ENCODE results near the gene CTRB1. TPM values are rescaled to one million over a fixed set of nuclear protein-coding genes. Genes with fewer than 3 reads are reported as not detected.

Gene CTRB1
- total and polyA plus RNA-seq, 2 of the 8 experiments (the other 6 are each of a cell fraction or from before 2014, with no cell fraction given) = not detected

DNA sequence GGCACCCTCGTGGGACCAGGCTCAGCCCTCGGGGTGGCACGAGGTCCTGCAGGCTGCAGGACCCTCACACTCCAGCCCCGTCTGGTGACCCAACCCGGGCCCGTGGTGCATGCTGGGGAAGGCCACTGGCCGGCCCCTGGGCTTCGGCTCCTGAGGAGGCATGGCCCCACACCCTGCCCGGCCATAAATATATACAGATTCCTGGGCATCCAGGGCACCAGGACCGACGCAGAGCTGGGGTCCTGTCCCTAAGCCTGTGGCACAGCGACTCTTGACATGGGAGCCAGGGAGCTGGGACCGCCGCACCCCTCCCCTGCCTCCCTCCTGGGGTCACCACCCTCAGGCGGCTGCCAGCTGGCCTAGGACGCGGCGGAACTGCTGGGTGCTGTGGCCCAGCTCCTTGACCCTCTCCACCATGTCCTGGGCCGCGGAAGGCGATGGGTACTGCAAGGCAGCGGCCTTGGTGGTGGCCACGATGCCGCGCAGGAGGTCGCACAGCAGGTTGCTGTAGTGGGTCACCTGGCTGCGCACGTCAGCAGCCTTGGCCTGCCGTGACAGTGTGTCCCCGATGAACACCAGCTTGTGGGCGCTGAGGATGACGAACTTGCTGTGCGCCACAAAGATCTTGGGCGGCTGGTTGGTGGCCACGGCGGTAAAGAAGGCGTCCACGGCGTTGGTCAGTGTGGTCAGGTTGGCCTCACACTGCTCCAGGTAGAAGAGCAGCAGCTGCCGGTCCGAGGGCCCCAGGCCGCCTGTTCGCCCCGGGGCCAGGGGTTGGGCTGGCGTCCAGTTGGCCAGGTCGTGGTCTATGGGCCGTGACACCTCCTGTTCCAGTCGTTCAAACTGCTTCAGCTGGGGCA lies 10.6 kb downstream of the CTRB1 start (continued):
- TF ChIP-seq, protein P1, sequence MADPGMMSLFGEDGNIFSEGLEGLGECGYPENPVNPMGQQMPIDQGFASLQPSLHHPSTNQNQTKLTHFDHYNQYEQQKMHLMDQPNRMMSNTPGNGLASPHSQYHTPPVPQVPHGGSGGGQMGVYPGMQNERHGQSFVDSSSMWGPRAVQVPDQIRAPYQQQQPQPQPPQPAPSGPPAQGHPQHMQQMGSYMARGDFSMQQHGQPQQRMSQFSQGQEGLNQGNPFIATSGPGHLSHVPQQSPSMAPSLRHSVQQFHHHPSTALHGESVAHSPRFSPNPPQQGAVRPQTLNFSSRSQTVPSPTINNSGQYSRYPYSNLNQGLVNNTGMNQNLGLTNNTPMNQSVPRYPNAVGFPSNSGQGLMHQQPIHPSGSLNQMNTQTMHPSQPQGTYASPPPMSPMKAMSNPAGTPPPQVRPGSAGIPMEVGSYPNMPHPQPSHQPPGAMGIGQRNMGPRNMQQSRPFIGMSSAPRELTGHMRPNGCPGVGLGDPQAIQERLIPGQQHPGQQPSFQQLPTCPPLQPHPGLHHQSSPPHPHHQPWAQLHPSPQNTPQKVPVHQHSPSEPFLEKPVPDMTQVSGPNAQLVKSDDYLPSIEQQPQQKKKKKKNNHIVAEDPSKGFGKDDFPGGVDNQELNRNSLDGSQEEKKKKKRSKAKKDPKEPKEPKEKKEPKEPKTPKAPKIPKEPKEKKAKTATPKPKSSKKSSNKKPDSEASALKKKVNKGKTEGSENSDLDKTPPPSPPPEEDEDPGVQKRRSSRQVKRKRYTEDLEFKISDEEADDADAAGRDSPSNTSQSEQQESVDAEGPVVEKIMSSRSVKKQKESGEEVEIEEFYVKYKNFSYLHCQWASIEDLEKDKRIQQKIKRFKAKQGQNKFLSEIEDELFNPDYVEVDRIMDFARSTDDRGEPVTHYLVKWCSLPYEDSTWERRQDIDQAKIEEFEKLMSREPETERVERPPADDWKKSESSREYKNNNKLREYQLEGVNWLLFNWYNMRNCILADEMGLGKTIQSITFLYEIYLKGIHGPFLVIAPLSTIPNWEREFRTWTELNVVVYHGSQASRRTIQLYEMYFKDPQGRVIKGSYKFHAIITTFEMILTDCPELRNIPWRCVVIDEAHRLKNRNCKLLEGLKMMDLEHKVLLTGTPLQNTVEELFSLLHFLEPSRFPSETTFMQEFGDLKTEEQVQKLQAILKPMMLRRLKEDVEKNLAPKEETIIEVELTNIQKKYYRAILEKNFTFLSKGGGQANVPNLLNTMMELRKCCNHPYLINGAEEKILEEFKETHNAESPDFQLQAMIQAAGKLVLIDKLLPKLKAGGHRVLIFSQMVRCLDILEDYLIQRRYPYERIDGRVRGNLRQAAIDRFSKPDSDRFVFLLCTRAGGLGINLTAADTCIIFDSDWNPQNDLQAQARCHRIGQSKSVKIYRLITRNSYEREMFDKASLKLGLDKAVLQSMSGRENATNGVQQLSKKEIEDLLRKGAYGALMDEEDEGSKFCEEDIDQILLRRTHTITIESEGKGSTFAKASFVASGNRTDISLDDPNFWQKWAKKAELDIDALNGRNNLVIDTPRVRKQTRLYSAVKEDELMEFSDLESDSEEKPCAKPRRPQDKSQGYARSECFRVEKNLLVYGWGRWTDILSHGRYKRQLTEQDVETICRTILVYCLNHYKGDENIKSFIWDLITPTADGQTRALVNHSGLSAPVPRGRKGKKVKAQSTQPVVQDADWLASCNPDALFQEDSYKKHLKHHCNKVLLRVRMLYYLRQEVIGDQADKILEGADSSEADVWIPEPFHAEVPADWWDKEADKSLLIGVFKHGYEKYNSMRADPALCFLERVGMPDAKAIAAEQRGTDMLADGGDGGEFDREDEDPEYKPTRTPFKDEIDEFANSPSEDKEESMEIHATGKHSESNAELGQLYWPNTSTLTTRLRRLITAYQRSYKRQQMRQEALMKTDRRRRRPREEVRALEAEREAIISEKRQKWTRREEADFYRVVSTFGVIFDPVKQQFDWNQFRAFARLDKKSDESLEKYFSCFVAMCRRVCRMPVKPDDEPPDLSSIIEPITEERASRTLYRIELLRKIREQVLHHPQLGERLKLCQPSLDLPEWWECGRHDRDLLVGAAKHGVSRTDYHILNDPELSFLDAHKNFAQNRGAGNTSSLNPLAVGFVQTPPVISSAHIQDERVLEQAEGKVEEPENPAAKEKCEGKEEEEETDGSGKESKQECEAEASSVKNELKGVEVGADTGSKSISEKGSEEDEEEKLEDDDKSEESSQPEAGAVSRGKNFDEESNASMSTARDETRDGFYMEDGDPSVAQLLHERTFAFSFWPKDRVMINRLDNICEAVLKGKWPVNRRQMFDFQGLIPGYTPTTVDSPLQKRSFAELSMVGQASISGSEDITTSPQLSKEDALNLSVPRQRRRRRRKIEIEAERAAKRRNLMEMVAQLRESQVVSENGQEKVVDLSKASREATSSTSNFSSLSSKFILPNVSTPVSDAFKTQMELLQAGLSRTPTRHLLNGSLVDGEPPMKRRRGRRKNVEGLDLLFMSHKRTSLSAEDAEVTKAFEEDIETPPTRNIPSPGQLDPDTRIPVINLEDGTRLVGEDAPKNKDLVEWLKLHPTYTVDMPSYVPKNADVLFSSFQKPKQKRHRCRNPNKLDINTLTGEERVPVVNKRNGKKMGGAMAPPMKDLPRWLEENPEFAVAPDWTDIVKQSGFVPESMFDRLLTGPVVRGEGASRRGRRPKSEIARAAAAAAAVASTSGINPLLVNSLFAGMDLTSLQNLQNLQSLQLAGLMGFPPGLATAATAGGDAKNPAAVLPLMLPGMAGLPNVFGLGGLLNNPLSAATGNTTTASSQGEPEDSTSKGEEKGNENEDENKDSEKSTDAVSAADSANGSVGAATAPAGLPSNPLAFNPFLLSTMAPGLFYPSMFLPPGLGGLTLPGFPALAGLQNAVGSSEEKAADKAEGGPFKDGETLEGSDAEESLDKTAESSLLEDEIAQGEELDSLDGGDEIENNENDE (IDR thresholded peaks at IDR 0.05; ENCODE audit: insufficient replicate concordance, low read length) = no peak
- TF ChIP-seq, protein P2, sequence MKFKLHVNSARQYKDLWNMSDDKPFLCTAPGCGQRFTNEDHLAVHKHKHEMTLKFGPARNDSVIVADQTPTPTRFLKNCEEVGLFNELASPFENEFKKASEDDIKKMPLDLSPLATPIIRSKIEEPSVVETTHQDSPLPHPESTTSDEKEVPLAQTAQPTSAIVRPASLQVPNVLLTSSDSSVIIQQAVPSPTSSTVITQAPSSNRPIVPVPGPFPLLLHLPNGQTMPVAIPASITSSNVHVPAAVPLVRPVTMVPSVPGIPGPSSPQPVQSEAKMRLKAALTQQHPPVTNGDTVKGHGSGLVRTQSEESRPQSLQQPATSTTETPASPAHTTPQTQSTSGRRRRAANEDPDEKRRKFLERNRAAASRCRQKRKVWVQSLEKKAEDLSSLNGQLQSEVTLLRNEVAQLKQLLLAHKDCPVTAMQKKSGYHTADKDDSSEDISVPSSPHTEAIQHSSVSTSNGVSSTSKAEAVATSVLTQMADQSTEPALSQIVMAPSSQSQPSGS (IDR thresholded peaks at IDR 0.05; ENCODE audit: low read length) = no peak
- no peak for TF ChIP-seq HDAC6 (IDR thresholded peaks at IDR 0.05; ENCODE audit: low read depth, low read length)
- TF ChIP-seq CBX8 (IDR thresholded peaks at IDR 0.05; ENCODE audit: borderline replicate concordance, low read depth, low read length) = no peak
- no peak for TF ChIP-seq NANOG (IDR thresholded peaks at IDR 0.05; ENCODE audit: insufficient read depth, low read depth, low read length, poor library complexity, severe bottlenecking)
- TF ChIP-seq CEBPB (IDR thresholded peaks at IDR 0.05; ENCODE audit: low read depth, low read length) = no peak
- TF ChIP-seq POLR2AphosphoS5 (IDR thresholded peaks at IDR 0.05; ENCODE audit: low read depth, low read length) = no peak
- no peak for TF ChIP-seq TAF1 (IDR thresholded peaks at IDR 0.05; ENCODE audit: low read depth, low read length)
